Panc1 (cell line): ENCODE results near the gene RBPMS2. TPM values are rescaled to one million over a fixed set of nuclear protein-coding genes. Genes with fewer than 3 reads are reported as not detected.

ENCODE experiments used
- ATAC-seq: fragments of 200-7000 bp; cut with Tn5 transposase; 2 replicates; pipeline ENCODE4 v1.9.1; 2020; ENCODE audit warnings: mild to moderate bottlenecking, moderate library complexity
- BruUV-seq: library from RNA; stranded (reverse); fragments of 400-500 nt; replicated peaks from 2 replicates; lab custom pipeline; 2021; lab: Mats Ljungman, UMichigan
- CTCF ChIA-PET: fragments of 300-600 bp; sonication (Branson Sonifier 250); formaldehyde crosslinking; loops from one replicate; lab custom pipeline; 2022; ENCODE audit warnings: antibody characterized with exemption; lab: Charles Lee
- POLR2A ChIA-PET: fragments of 300-600 bp; sonication (Branson Sonifier 250); formaldehyde crosslinking; loops from one replicate; lab custom pipeline; 2022; ENCODE audit warnings: antibody characterized with exemption; lab: Charles Lee
- DNase-seq: peaks from one replicate; pipeline ENCODE4 v3.0.0-alpha.2; 2010; ENCODE audit warnings: low read depth, low spot score
- H3K27ac ChIP-seq: 2 replicates; pipeline ENCODE4 v1.5.1; 2011; ENCODE audit warnings: mild to moderate bottlenecking, low read length, inconsistent platforms
- H3K27me3 ChIP-seq: fragments of 200-500 bp; sonication (Bioruptor generic); 2 replicates; pipeline ENCODE4 v1.6.0; 2014; ENCODE audit warnings: low read length, inconsistent platforms; ENCODE audit not compliant: control insufficient read depth, insufficient read depth
- H3K36me3 ChIP-seq: fragments of 200-500 bp; sonication (Bioruptor generic); 2 replicates; pipeline ENCODE4 v1.5.1; 2014; ENCODE audit warnings: inconsistent platforms, mild to moderate bottlenecking, low read length, moderate library complexity; ENCODE audit not compliant: control insufficient read depth, insufficient read depth
- H3K4me1 ChIP-seq: 2 replicates; pipeline ENCODE4 v1.5.1; 2011; ENCODE audit warnings: inconsistent platforms, mild to moderate bottlenecking, low read length, moderate library complexity; ENCODE audit not compliant: control insufficient read depth, insufficient read depth
- H3K4me3 ChIP-seq, 2 experiments: 2 replicates each; pipeline ENCODE4 v1.5.1; 2011 to 2012; ENCODE audit warnings: low read depth in 2 of 2, low read length in 2 of 2, mild to moderate bottlenecking in 2 of 2, inconsistent platforms in 1 of 2, moderate library complexity in 1 of 2
- H3K9me3 ChIP-seq: fragments of 200-500 bp; sonication (Bioruptor generic); 2 replicates; pipeline ENCODE4 v1.5.1; 2014; ENCODE audit warnings: low read depth, mild to moderate bottlenecking, inconsistent platforms, low read length, moderate library complexity; ENCODE audit not compliant: control insufficient read depth, insufficient read depth
- POLR2AphosphoS5 ChIP-seq: IDR thresholded peaks from 2 replicates; pipeline ENCODE4 v1.6.1; 2012; ENCODE audit warnings: mild to moderate bottlenecking, low read depth, low read length, moderate library complexity
- REST ChIP-seq, 2 experiments: IDR thresholded peaks; 2 replicates each; pipeline ENCODE4 v1.6.1; 2011 to 2012; ENCODE audit warnings: low read depth in 2 of 2, control low read depth in 1 of 2, low read length in 1 of 2, mild to moderate bottlenecking in 1 of 2, moderate library complexity in 1 of 2; ENCODE audit not compliant: insufficient read depth in 1 of 2
- SIN3A ChIP-seq: IDR thresholded peaks from 2 replicates; pipeline ENCODE4 v1.6.1; 2012; ENCODE audit warnings: low read depth, mild to moderate bottlenecking, low read length, moderate library complexity, borderline replicate concordance; ENCODE audit not compliant: insufficient read depth
- TCF7L2 ChIP-seq: IDR thresholded peaks from 2 replicates; pipeline ENCODE4 v1.6.1; 2011; ENCODE audit warnings: mild to moderate bottlenecking, low read depth, low read length, inconsistent platforms
- in situ Hi-C: cut with HindIII; loops from 2 replicates; pipeline ENCODE4 v1.10.0; 2016; ENCODE audit warnings: low sequenced_read_pairs, low pct_unique_long_range_greater_than_20kb
- intact Hi-C: fragments of 100-400 bp; cut with micrococcal nuclease; formaldehyde crosslinking; loops from one replicate; pipeline ENCODE4 v1.10.0; 2022; ENCODE audit not compliant: unreplicated experiment
- total RNA-seq: library from RNA; stranded (reverse); gene quantifications from one replicate; pipeline ENCODE4 v1.2.1, GENCODE V29; 2021; ENCODE audit not compliant: unreplicated experiment
- TF ChIP-seq, protein P1 (sequence below): fragments of 450-650 bp; IDR thresholded peaks from 2 replicates; pipeline ENCODE4 v1.5.1; 2017; ENCODE audit warnings: mild to moderate bottlenecking

Gene RBPMS2
- total RNA-seq, 1 experiment from 2014 or later: 33.7 TPM

DNA sequence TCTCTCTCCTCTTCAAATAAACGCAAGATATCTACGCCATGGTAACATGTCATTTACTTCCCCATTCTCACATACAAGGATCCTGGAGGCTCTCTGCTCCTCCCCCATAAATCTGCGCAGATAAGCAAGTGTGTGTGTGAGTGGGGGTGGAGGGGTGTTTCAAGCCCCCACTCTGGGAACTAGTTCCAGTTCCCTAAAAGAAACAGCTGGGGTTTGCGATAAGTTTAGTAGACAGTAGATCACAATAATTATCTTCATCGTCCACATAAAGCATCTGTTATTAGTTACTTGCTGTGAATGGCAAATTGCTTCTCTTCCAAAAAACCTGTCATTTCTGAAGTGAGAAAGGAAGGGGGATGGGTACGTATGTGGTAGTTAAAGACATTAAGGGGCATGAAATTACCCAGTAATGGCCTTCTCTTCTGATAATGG, 79.8 kb downstream of the RBPMS2 start:
- peaks cover 32% of the 10 kb centered on the region for H3K4me1 ChIP-seq
- no peak for TF ChIP-seq SIN3A
- TF ChIP-seq TCF7L2: no peak
- TF ChIP-seq, protein P1, sequence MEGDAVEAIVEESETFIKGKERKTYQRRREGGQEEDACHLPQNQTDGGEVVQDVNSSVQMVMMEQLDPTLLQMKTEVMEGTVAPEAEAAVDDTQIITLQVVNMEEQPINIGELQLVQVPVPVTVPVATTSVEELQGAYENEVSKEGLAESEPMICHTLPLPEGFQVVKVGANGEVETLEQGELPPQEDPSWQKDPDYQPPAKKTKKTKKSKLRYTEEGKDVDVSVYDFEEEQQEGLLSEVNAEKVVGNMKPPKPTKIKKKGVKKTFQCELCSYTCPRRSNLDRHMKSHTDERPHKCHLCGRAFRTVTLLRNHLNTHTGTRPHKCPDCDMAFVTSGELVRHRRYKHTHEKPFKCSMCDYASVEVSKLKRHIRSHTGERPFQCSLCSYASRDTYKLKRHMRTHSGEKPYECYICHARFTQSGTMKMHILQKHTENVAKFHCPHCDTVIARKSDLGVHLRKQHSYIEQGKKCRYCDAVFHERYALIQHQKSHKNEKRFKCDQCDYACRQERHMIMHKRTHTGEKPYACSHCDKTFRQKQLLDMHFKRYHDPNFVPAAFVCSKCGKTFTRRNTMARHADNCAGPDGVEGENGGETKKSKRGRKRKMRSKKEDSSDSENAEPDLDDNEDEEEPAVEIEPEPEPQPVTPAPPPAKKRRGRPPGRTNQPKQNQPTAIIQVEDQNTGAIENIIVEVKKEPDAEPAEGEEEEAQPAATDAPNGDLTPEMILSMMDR: no peak
- TF ChIP-seq REST (IDR thresholded peaks at IDR 0.05; ENCODE audit: insufficient read depth in 1 of 2, low read depth in 2 of 2, low read length in 1 of 2): no peak
- no peak for TF ChIP-seq POLR2AphosphoS5
- no peak for ATAC-seq
- H3K4me3 ChIP-seq: no peak overlapping the region
- in situ Hi-C loops (no loop called here), intact Hi-C loops (no loop called here)
- H3K27ac ChIP-seq: no peak overlapping the region
- H3K36me3 ChIP-seq: peaks cover 4% of the 10 kb centered on the region; the same call in 1 of the 2 replicates
- POLR2A ChIA-PET: no interaction called here
- no peak for DNase-seq
- no peaks in the 10 kb centered on the region for H3K27me3 ChIP-seq
- no peaks in the 10 kb centered on the region for H3K9me3 ChIP-seq
- CTCF ChIA-PET: interaction anchor here (0.7 to 0.9 kb wide), 3 partner anchors 22 to 66 kb away, joined by 3 to 6 read pairs (median 3); no protein-coding TSS in a partner anchor
- no TSS peak for BruUV-seq

DNA sequence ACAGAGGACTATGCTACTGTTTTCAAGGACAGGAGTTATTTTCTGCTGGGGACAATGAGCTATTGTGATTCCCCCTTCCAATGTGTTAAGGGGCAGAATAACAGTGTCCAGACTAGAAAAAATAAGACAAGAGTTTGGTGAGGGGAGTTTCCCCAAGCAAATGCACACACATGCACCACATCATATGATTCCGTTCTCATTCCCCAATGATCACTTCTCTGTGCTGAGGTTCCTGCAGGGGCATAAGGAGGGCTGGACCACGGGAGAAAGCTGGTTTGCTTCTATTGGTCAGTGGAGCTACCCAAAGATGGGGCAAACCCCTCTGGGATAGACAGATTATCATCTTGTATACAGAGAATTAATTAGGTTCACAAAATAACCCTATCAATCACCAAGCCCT, 80.6 kb downstream of the RBPMS2 start:
- Histone ChIP-seq H3K4me3 (no peak overlapping the region), H3K9me3 (no peaks in the 10 kb centered on the region), H3K27ac (no peak overlapping the region), H3K36me3 (peaks cover 4% of the 10 kb centered on the region; the same call in 1 of the 2 replicates), H3K4me1 (peaks cover 24% of the 10 kb centered on the region), H3K27me3 (no peaks in the 10 kb centered on the region)
- no TSS peak for BruUV-seq
- ChIA-PET CTCF (interaction anchor here (0.7 to 0.9 kb wide), 2 partner anchors 21 to 66 kb away, joined by 3 to 6 read pairs; no protein-coding TSS in a partner anchor), POLR2A (no interaction called here)
- DNase-seq (no peak), ATAC-seq (no peak)
- in situ Hi-C loops (no loop called here), intact Hi-C loops (no loop called here)
- TF ChIP-seq SIN3A: no peak

DNA sequence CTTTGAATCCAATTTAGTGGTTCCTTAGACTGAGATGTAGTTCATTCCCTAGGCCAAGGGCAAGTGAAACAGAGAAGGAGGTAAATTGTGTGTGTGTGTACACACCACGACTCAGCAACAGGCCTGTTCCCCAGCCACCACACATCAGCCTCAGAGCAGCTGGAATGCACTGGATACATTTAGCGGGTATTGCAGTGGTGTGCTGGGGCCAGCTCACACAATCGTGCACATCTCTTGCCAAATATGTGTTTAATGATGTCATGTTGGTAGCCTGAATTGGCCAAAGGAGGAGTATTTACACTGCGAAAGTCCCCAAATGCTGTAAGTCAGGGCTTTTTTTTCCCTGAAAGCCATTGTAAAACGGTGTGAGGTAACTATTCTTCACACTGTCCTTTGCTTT, 82.3 kb downstream of the RBPMS2 start:
- ChIA-PET POLR2A (no interaction called here), CTCF (no interaction called here)
- in situ Hi-C loops (no loop called here), intact Hi-C loops (no loop called here)
- TF ChIP-seq POLR2AphosphoS5 (no peak), SIN3A (no peak), REST (IDR thresholded peaks at IDR 0.05; ENCODE audit: insufficient read depth in 1 of 2, low read depth in 2 of 2, low read length in 1 of 2) (no peak), TCF7L2 (no peak)
- TF ChIP-seq, protein P1: no peak
- DNase-seq: no peak
- Histone ChIP-seq H3K27ac (no peak overlapping the region), H3K4me1 (peaks cover 15% of the 10 kb centered on the region), H3K36me3 (peaks cover 12% of the 10 kb centered on the region; the same call in 1 of the 2 replicates), H3K9me3 (no peaks in the 10 kb centered on the region), H3K27me3 (no peaks in the 10 kb centered on the region), H3K4me3 (no peak overlapping the region)
- no peak for ATAC-seq
- no TSS peak for BruUV-seq
